OCI-LY7 (cell line): ENCODE results near the gene SPATA24. TPM values are rescaled to one million over a fixed set of nuclear protein-coding genes. Genes with fewer than 3 reads are reported as not detected.

ENCODE experiments used
- BruUV-seq: library from RNA; stranded (reverse); fragments of 400-500 nt; replicated peaks from 2 replicates; lab custom pipeline; 2021; lab: Mats Ljungman, UMichigan
- CTCF ChIA-PET: fragments of 300-600 bp; sonication (Branson Sonifier 250); formaldehyde crosslinking; loops from one replicate; lab custom pipeline; 2022; ENCODE audit warnings: antibody characterized with exemption; ENCODE audit not compliant: unreplicated experiment; lab: Charles Lee
- POLR2A ChIA-PET: fragments of 300-600 bp; sonication (Branson Sonifier 250); formaldehyde crosslinking; loops from one replicate; lab custom pipeline; 2022; ENCODE audit warnings: antibody characterized with exemption; lab: Charles Lee
- DNase-seq: peaks from one replicate; pipeline ENCODE4 v3.0.0-alpha.2; 2015; ENCODE audit warnings: low spot score
- H2AFZ ChIP-seq: fragments of 200-600 bp; sonication (generic), shearing (Covaris generic); 2 replicates; pipeline ENCODE4 v1.6.1; 2014; ENCODE audit warnings: mild to moderate bottlenecking, antibody characterized with exemption, low read length, moderate library complexity
- H3K27ac ChIP-seq: fragments of 200-600 bp; sonication (generic); 2 replicates; pipeline ENCODE4 v1.5.1; 2014; ENCODE audit warnings: mixed run types, low read depth, mild to moderate bottlenecking, moderate library complexity, low read length, inconsistent platforms; ENCODE audit not compliant: poor library complexity, severe bottlenecking
- H3K36me3 ChIP-seq: fragments of 200-600 bp; sonication (generic); 2 replicates; pipeline ENCODE4 v1.6.1; 2014; ENCODE audit warnings: mild to moderate bottlenecking, antibody characterized with exemption, low read length, moderate library complexity, mixed read lengths; ENCODE audit not compliant: insufficient read depth
- H3K4me1 ChIP-seq: fragments of 200-600 bp; sonication (generic); 2 replicates; pipeline ENCODE4 v1.5.1; 2014; ENCODE audit warnings: mild to moderate bottlenecking, low read length; ENCODE audit not compliant: insufficient read depth, poor library complexity, severe bottlenecking
- H3K4me2 ChIP-seq: fragments of 200-600 bp; sonication (generic); 2 replicates; pipeline ENCODE4 v1.6.1; 2014; ENCODE audit warnings: mild to moderate bottlenecking, low read length
- H3K4me3 ChIP-seq: fragments of 200-600 bp; sonication (generic); 2 replicates; pipeline ENCODE4 v1.5.1; 2014; ENCODE audit warnings: mild to moderate bottlenecking, low read depth, low read length; ENCODE audit not compliant: poor library complexity, severe bottlenecking
- H3K79me2 ChIP-seq: fragments of 200-600 bp; sonication (generic); 2 replicates; pipeline ENCODE4 v1.6.1; 2016; ENCODE audit warnings: low read depth, mild to moderate bottlenecking, low read length, moderate library complexity, mixed read lengths; ENCODE audit not compliant: insufficient read depth
- H3K9me2 ChIP-seq: fragments of 200-600 bp; sonication (generic); 2 replicates; pipeline ENCODE4 v1.6.1; 2016; ENCODE audit warnings: mild to moderate bottlenecking, low read length, mixed read lengths; ENCODE audit not compliant: insufficient read depth
- H3K9me3 ChIP-seq: fragments of 200-600 bp; sonication (generic); 2 replicates; pipeline ENCODE4 v1.6.1; 2014; ENCODE audit warnings: mild to moderate bottlenecking, mixed run types, low read length, mixed read lengths
- H4K20me1 ChIP-seq: fragments of 200-600 bp; sonication (generic); 2 replicates; pipeline ENCODE4 v1.6.1; 2014; ENCODE audit warnings: mild to moderate bottlenecking, antibody characterized with exemption, low read length, moderate library complexity, mixed read lengths; ENCODE audit not compliant: insufficient read depth
- EZH2phosphoT487 ChIP-seq: fragments of 200-600 bp; sonication (generic); IDR thresholded peaks from 2 replicates; pipeline ENCODE4 v1.6.1; 2018; ENCODE audit warnings: low read depth, borderline replicate concordance, mild to moderate bottlenecking, mixed run types, antibody characterized with exemption, low read length, moderate library complexity, mixed read lengths
- intact Hi-C: fragments of 100-400 bp; cut with micrococcal nuclease; formaldehyde crosslinking; loops from one replicate; pipeline ENCODE4 v1.10.0; 2022; ENCODE audit not compliant: unreplicated experiment
- total RNA-seq, 2 experiments: library from RNA; depleted of rRNA in 1 of 2; stranded (reverse); fragments of >200 nt in 1 of 2; shearing (Covaris generic) in 1 of 2; gene quantifications; 2 replicates each; pipeline ENCODE4 v1.2.3, GENCODE V29; 2014 to 2022
- TF ChIP-seq, protein P1 (sequence below): fragments of 200-600 bp; sonication (generic); conservative IDR thresholded peaks from 2 replicates; pipeline ENCODE4 v1.5.1; 2014; ENCODE audit warnings: mild to moderate bottlenecking, antibody characterized with exemption, low read length, moderate library complexity, mixed read lengths

Gene SPATA24
- total RNA-seq, 2 experiments from 2014 or later, result 9.4 to 12.0 TPM

DNA sequence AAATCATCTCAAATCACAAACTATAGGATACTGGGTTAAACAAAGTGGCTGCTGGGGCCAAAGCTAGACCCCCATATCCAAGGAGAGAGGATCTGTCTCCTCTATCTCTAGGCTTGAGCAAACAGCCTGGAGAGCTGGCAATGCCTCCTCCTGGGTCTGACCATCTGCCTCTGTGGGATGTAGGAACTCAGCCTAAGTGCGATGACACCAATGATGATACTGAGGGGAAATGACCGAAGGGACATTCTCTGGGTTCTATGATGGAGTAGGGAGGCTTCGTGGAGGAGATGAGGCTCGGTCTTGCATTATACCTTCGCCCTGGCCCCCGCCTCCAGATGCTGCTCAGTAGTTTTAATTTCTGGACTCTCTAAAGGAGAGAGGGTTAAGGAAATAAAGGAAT is 9.3 kb upstream of the SPATA24 start:
- Histone ChIP-seq H2AFZ (no peak overlapping the region), H3K36me3 (no peaks in the 10 kb centered on the region), H3K4me2 (no peak overlapping the region), H4K20me1 (no peaks in the 10 kb centered on the region), H3K27ac (no peak overlapping the region), H3K9me3 (no peaks in the 10 kb centered on the region), H3K4me3 (no peak overlapping the region), H3K9me2 (no peaks in the 10 kb centered on the region), H3K79me2 (no peaks in the 10 kb centered on the region), H3K4me1 (peaks cover 5% of the 10 kb centered on the region)
- intact Hi-C loops, result no loop called here
- no TSS peak for BruUV-seq
- no peak for DNase-seq
- ChIA-PET CTCF (no interaction called here), POLR2A (no interaction called here)
- TF ChIP-seq, protein P1, sequence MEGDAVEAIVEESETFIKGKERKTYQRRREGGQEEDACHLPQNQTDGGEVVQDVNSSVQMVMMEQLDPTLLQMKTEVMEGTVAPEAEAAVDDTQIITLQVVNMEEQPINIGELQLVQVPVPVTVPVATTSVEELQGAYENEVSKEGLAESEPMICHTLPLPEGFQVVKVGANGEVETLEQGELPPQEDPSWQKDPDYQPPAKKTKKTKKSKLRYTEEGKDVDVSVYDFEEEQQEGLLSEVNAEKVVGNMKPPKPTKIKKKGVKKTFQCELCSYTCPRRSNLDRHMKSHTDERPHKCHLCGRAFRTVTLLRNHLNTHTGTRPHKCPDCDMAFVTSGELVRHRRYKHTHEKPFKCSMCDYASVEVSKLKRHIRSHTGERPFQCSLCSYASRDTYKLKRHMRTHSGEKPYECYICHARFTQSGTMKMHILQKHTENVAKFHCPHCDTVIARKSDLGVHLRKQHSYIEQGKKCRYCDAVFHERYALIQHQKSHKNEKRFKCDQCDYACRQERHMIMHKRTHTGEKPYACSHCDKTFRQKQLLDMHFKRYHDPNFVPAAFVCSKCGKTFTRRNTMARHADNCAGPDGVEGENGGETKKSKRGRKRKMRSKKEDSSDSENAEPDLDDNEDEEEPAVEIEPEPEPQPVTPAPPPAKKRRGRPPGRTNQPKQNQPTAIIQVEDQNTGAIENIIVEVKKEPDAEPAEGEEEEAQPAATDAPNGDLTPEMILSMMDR, result no peak
- TF ChIP-seq EZH2phosphoT487, result no peak

DNA sequence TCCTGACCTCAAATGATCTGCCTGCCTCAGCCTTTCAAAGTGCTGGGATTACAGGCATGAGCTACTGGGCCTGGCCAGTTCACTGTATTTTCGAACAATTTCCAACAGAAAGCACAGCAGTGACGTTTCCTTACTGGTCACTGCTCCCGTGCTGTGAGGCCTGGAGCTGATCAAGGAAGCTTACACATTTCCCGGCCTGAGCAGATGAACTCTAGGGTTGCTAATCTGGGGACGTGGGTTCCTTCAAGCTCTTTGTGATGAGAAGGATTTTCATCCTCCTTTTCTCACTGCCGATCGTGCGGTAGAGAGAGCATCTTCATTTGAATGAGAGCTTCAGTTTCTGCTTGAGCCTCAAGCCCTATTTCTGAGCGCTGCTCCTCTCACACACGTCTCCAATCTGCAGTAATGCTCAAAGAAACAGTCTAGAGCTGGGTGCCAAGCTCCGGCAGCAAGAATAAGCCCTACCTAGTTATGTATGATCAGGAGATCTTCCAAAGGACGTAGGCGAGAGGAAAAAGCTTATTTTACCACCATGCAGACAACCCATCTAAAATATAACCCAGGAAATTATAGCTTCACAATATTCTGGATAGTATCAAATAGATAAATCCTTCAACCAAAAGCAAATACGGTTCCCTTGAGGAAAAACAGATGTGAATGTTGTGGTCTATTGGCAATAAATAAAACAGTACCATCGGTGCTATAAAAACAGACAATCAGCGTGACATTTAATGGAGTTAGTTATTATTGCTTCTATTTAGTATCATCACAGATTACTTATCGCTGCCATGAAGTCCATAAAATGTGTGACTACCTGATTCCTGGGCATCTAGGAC is 7.3 kb upstream of the SPATA24 start:
- Histone ChIP-seq H4K20me1 (no peaks in the 10 kb centered on the region), H3K36me3 (no peaks in the 10 kb centered on the region), H3K4me2 (no peak overlapping the region), H3K79me2 (no peaks in the 10 kb centered on the region), H3K27ac (no peak overlapping the region), H3K4me3 (no peak overlapping the region), H3K4me1 (peaks cover 25% of the 10 kb centered on the region), H2AFZ (no peak overlapping the region), H3K9me3 (no peaks in the 10 kb centered on the region), H3K9me2 (no peaks in the 10 kb centered on the region)
- DNase-seq, result no peak
- CTCF ChIA-PET, result interaction anchor here (1.3 kb wide), 1 partner anchor 9 kb away, joined by 3 read pairs; no protein-coding TSS in a partner anchor
- no TSS peak for BruUV-seq
- TF ChIP-seq EZH2phosphoT487, result no peak
- TF ChIP-seq, protein P1, result no peak
- intact Hi-C loops, result no loop called here
- POLR2A ChIA-PET, result interaction anchor here (0.7 to 1.4 kb wide), 3 partner anchors 22 to 835 kb away, joined by 3 to 5 read pairs (median 3); no protein-coding TSS in a partner anchor
